ENCODE measurements around the gene TENM4. TPM values are rescaled to one million over a fixed set of nuclear protein-coding genes. Genes with fewer than 3 reads are reported as not detected.

Gene TENM4
- total and polyA plus RNA-seq, 11 donors = 0.08 to 6.4 (median 1.0) TPM

- H3K36me3 ChIP-seq = no peaks in the 10 kb centered on the region
- no peak overlapping the region for H3K27ac ChIP-seq
- H3K9me3 ChIP-seq = peaks cover 0 to 2% (median 0%) of the 10 kb centered on the region in 12 donors
- ATAC-seq (no peak), DNase-seq (no peak)
- H3K4me3 ChIP-seq = no peak overlapping the region
- no peaks in the 10 kb centered on the region for H3K27me3 ChIP-seq
- intact Hi-C loops (cut with DNase I) = no loop called here
- H3K4me1 ChIP-seq = no peaks in the 10 kb centered on the region
- WGBS, 4 donors = 63 to 100% (median 92%) methylated on average over 2 of the region's 2 CpGs
- TF ChIP-seq POLR2A (IDR thresholded peaks at IDR 0.05) = no peak
- no peak for TF ChIP-seq CTCF (IDR thresholded peaks at IDR 0.05)
These were observed 293.1 kb downstream of the TENM4 start for GRCh38 chr11:79147731-79148130.

- peaks cover 0 to 10% (median 2%) of the 10 kb centered on the region in 12 donors for H3K9me3 ChIP-seq
- WGBS, 4 donors = 86 to 91% (median 87%) methylated on average over 4 of the region's 4 CpGs
- no peak for ATAC-seq
- TF ChIP-seq CTCF (IDR thresholded peaks at IDR 0.05) (no peak), POLR2A (IDR thresholded peaks at IDR 0.05) (no peak)
- no peak for DNase-seq
- no peaks in the 10 kb centered on the region for H3K36me3 ChIP-seq
- no peaks in the 10 kb centered on the region for H3K27me3 ChIP-seq
- H3K27ac ChIP-seq = no peak overlapping the region
- no peak overlapping the region for H3K4me3 ChIP-seq
- intact Hi-C loops (cut with DNase I) = no loop called here
- H3K4me1 ChIP-seq = no peaks in the 10 kb centered on the region
These were observed 293.8 kb downstream of the TENM4 start for GRCh38 chr11:79147011-79147410.

GRCh38 chr11:79139900-79140299, 300.9 kb downstream of the TENM4 start:
- DNase-seq (no peak), ATAC-seq (no peak)
- Histone ChIP-seq H3K27me3 (no peaks in the 10 kb centered on the region), H3K9me3 (peaks cover 0 to 10% (median 2%) of the 10 kb centered on the region in 12 donors), H3K36me3 (no peaks in the 10 kb centered on the region), H3K4me3 (no peak overlapping the region), H3K4me1 (no peaks in the 10 kb centered on the region), H3K27ac (no peak overlapping the region)
- 88 to 92% (median 89%) methylated on average over 4 of the region's 4 CpGs for WGBS, 4 donors
- no peak for TF ChIP-seq POLR2A (IDR thresholded peaks at IDR 0.05)
- TF ChIP-seq CTCF (IDR thresholded peaks at IDR 0.05) = no peak
- intact Hi-C loops (cut with DNase I) = no loop called here

- H3K4me3 ChIP-seq = no peak overlapping the region
- intact Hi-C loops (cut with DNase I) = no loop called here
- H3K4me1 ChIP-seq = no peaks in the 10 kb centered on the region
- no peak for TF ChIP-seq CTCF (IDR thresholded peaks at IDR 0.05)
- no peak for TF ChIP-seq POLR2A (IDR thresholded peaks at IDR 0.05)
- peaks cover 0 to 38% (median 6%) of the 10 kb centered on the region in 12 donors for H3K9me3 ChIP-seq
- 74 to 91% (median 88%) methylated on average over 2 to 4 of the region's 4 CpGs for WGBS, 4 donors
- no peak for DNase-seq
- no peaks in the 10 kb centered on the region for H3K36me3 ChIP-seq
- H3K27ac ChIP-seq = no peak overlapping the region
- ATAC-seq = no peak
- no peaks in the 10 kb centered on the region for H3K27me3 ChIP-seq
These were observed 311.1 kb downstream of the TENM4 start for GRCh38 chr11:79129702-79130101.

Data from heart left ventricle (tissue), 16 donors.